Neural cell (in vitro differentiated cells): ENCODE data around the gene DPP6. TPM values are rescaled to one million over a fixed set of nuclear protein-coding genes. Genes with fewer than 3 reads are reported as not detected.

ENCODE experiments used
- H2AFZ ChIP-seq: fragments of 200-600, 300-800 bp; sonication (generic), shearing (Covaris generic); 2 replicates; pipeline ENCODE4 v1.6.0; 2014; ENCODE audit warnings: low read depth, mild to moderate bottlenecking, antibody characterized with exemption, low read length, moderate library complexity
- H3F3A ChIP-seq: fragments of 200-600 bp; shearing (Covaris generic); 2 replicates; pipeline ENCODE4 v1.6.1; 2016; ENCODE audit warnings: mild to moderate bottlenecking, moderate library complexity, mixed read lengths, antibody characterized with exemption, low read length; ENCODE audit not compliant: insufficient read depth, poor library complexity, severe bottlenecking
- H3K27ac ChIP-seq: fragments of 200-600, 300-800 bp; sonication (generic), shearing (Covaris generic); 2 replicates; pipeline ENCODE4 v1.5.1; 2014; ENCODE audit warnings: mild to moderate bottlenecking, low read length, moderate library complexity
- H3K27me3 ChIP-seq: fragments of 300-800, 200-600 bp; sonication (generic), shearing (Covaris generic); 2 replicates; pipeline ENCODE4 v1.6.0; 2014; ENCODE audit warnings: mild to moderate bottlenecking, low read depth, low read length, moderate library complexity; ENCODE audit not compliant: insufficient read depth
- H3K36me3 ChIP-seq: fragments of 300-800, 200-600 bp; sonication (generic), shearing (Covaris generic); 2 replicates; pipeline ENCODE4 v1.5.1; 2014; ENCODE audit warnings: mild to moderate bottlenecking, antibody characterized with exemption, low read length, moderate library complexity; ENCODE audit not compliant: insufficient read depth
- H3K4me2 ChIP-seq: fragments of 300-800, 200-600 bp; sonication (generic), shearing (Covaris generic); 2 replicates; pipeline ENCODE4 v1.6.0; 2014; ENCODE audit warnings: mild to moderate bottlenecking, low read length
- H3K4me3 ChIP-seq: fragments of 300-800, 200-600 bp; sonication (generic), shearing (Covaris generic); 2 replicates; pipeline ENCODE4 v1.5.1; 2014; ENCODE audit warnings: mild to moderate bottlenecking, low read length, moderate library complexity
- H3K79me2 ChIP-seq: fragments of 200-600 bp; shearing (Covaris generic); replicated peaks from 2 replicates; pipeline ENCODE4 v1.6.0; 2014; ENCODE audit warnings: mild to moderate bottlenecking, low read length, moderate library complexity; ENCODE audit not compliant: insufficient read depth
- H3K9ac ChIP-seq: fragments of 300-800, 200-600 bp; sonication (generic), shearing (Covaris generic); 2 replicates; pipeline ENCODE4 v1.6.1; 2016; ENCODE audit warnings: mild to moderate bottlenecking, low read length, mixed read lengths
- H3K9me2 ChIP-seq: fragments of 200-600 bp; shearing (Covaris generic); 2 replicates; pipeline ENCODE4 v1.6.1; 2016; ENCODE audit warnings: mild to moderate bottlenecking, low read length, mixed read lengths; ENCODE audit not compliant: insufficient read depth
- H3K9me3 ChIP-seq: fragments of 200-600, 300-800 bp; sonication (generic), shearing (Covaris generic); 2 replicates; pipeline ENCODE4 v1.6.1; 2016; ENCODE audit warnings: mild to moderate bottlenecking, mixed run types, low read length, moderate library complexity, mixed read lengths
- H4K20me1 ChIP-seq: fragments of 200-600 bp; shearing (Covaris generic); 2 replicates; pipeline ENCODE4 v1.6.1; 2016; ENCODE audit warnings: mild to moderate bottlenecking, mixed run types; ENCODE audit not compliant: insufficient read depth
- CTCF ChIP-seq: fragments of 450-650 bp; IDR thresholded peaks from 2 replicates; pipeline ENCODE4 v1.5.1; 2014; ENCODE audit warnings: antibody characterized with exemption, mild to moderate bottlenecking, moderate library complexity; ENCODE audit not compliant: poor library complexity, severe bottlenecking
- EP300 ChIP-seq: fragments of 450-650 bp; conservative IDR thresholded peaks from 2 replicates; pipeline ENCODE4 v1.6.1; 2014; ENCODE audit warnings: antibody characterized with exemption, mild to moderate bottlenecking, moderate library complexity; ENCODE audit not compliant: poor library complexity, severe bottlenecking
- EZH2 ChIP-seq: fragments of 200-600, 300-800 bp; shearing (Covaris generic), sonication (generic); IDR thresholded peaks from 2 replicates; pipeline ENCODE4 v1.6.1; 2014; ENCODE audit warnings: antibody characterized with exemption, low read length, borderline replicate concordance, mild to moderate bottlenecking; ENCODE audit not compliant: insufficient read depth, poor library complexity, severe bottlenecking
- MXI1 ChIP-seq: fragments of 450-650 bp; conservative IDR thresholded peaks from 2 replicates; pipeline ENCODE4 v1.6.1; 2014; ENCODE audit warnings: antibody characterized with exemption, mild to moderate bottlenecking; ENCODE audit not compliant: poor library complexity, severe bottlenecking
- POLR2AphosphoS5 ChIP-seq: IDR thresholded peaks from 2 replicates; pipeline ENCODE4 v1.6.1; 2012
- RAD21 ChIP-seq: fragments of 450-650 bp; conservative IDR thresholded peaks from 2 replicates; pipeline ENCODE4 v1.6.1; 2014; ENCODE audit warnings: antibody characterized with exemption, mild to moderate bottlenecking, moderate library complexity
- REST ChIP-seq: IDR thresholded peaks from 2 replicates; pipeline ENCODE4 v1.6.1; 2012; ENCODE audit warnings: borderline replicate concordance
- SMC3 ChIP-seq: fragments of 450-650 bp; conservative IDR thresholded peaks from 2 replicates; pipeline ENCODE4 v1.6.1; 2014; ENCODE audit warnings: antibody characterized with exemption, mild to moderate bottlenecking, moderate library complexity; ENCODE audit not compliant: poor library complexity
- TAF1 ChIP-seq: IDR thresholded peaks from 2 replicates; pipeline ENCODE4 v1.6.1; 2012; ENCODE audit warnings: low read depth
- polyA plus RNA-seq: library from polyadenylated mRNA; depleted of rRNA; stranded (reverse); fragments of >200 nt; gene quantifications from 2 replicates; pipeline ENCODE4 v1.2.3, GENCODE V29; 2014

The DPP6 gene
- polyA plus RNA-seq, 1 donor from 2014 or later = 20.4 TPM

DNA sequence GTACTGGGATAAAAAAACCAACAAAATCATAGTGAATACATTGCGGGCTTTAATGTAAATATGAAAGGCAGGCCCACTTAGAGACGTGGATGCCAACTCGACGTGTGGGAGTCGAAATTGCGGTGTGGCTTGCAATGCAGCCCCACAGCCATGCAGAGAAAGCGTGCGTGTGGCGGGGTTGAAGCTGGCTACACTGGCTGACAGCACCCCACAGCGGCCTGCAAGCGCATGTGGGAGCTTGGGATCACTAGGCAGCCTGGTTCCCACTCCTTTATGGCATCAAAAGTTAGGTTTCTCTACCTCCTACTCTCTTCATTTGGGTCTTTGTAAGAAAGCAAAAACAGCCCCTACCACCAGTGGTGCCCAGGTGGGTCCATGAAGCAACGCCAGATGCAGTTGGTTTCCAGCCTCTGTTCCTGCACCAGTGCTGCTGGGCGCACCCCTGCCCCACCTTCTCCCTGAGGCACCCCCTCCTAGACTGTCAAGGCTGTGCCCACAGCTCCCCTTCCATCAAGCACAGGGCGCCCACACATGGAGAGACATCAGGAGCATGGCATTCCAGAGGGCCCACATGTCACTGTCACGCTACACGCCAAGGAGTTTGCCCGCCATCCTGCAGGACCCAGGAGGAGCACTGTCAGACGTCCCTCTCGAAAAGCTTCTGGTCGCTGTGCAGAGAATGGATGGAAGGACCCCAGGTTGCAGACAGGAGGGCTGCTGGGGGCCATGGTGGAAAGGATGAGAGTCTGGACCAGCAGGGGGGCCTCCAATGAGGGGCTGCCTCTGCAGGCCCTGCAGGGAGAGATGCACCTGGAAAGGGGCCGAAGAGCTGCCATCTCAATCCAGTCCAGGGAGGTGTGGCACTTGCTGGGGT lies 807.8 kb downstream of the DPP6 start:
- Histone ChIP-seq H3K9me3 (no peaks in the 10 kb centered on the region), H3K27ac (no peak overlapping the region), H3K4me3 (no peak overlapping the region), H3K4me2 (no peak overlapping the region), H3F3A (no peaks in the 10 kb centered on the region), H2AFZ (no peak overlapping the region), H3K36me3 (no peaks in the 10 kb centered on the region), H4K20me1 (no peaks in the 10 kb centered on the region), H3K79me2 (no peaks in the 10 kb centered on the region), H3K9ac (no peak overlapping the region), H3K9me2 (no peaks in the 10 kb centered on the region), H3K27me3 (no peaks in the 10 kb centered on the region)
- TF ChIP-seq POLR2AphosphoS5 = no peak
- TF ChIP-seq TAF1 = no peak
- TF ChIP-seq EZH2 = no peak
- TF ChIP-seq MXI1 = no peak
- TF ChIP-seq EP300 = no peak
- TF ChIP-seq RAD21 = no peak
- TF ChIP-seq SMC3 = no peak
- no peak for TF ChIP-seq REST
- TF ChIP-seq CTCF = no peak

DNA sequence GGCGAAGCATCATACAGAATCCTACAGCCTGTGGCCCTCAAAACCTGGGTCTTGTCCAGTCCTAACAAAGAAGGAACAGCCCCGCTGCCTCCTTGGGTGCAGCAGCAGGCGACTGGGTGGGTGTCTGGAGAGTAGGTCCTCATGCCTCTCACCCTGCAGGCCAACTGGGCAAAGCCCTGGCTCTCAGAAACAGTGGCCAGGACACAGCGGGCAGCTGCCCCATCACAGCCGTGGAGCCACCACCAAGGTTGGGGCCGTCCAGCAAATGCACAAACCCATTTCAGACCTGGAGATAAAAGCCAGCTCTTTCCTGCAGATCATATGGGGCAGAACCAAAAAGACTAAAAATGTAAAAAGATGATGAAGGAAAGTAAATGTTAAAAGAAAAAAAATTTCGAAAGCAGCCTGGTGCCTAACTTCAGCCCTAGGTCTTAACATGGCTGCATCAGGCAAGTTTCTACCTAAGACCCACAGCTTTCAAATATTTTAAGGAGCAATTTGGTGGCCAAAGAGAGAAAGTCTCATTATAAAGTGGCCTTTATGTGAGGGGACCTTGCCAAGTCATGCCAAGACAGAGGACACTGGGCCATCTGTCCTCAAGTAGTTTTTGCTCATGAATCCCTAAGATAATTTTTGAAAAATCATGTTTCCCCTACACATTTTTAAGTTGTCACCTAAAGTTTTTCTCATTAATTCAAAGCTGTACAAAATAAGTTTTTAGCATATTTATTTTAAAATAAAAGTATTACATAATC lies 808.6 kb downstream of the DPP6 start:
- Histone ChIP-seq H3K9ac (no peak overlapping the region), H3K79me2 (no peaks in the 10 kb centered on the region), H3F3A (no peaks in the 10 kb centered on the region), H3K9me3 (no peaks in the 10 kb centered on the region), H3K27ac (no peak overlapping the region), H3K4me2 (no peak overlapping the region), H4K20me1 (no peaks in the 10 kb centered on the region), H3K4me3 (no peak overlapping the region), H3K9me2 (no peaks in the 10 kb centered on the region), H3K36me3 (no peaks in the 10 kb centered on the region), H3K27me3 (no peaks in the 10 kb centered on the region), H2AFZ (no peak overlapping the region)
- no peak for TF ChIP-seq POLR2AphosphoS5
- no peak for TF ChIP-seq MXI1
